NB4 (cell line): ENCODE results near the gene SNAP47.

Experiments
- DNase-seq: peaks from one replicate; pipeline ENCODE4 v3.0.0; 2010; ENCODE audit warnings: low read depth
- H3K4me3 ChIP-seq: one replicate; pipeline ENCODE4 v1.5.1; 2011; ENCODE audit warnings: mild to moderate bottlenecking, low read depth, low read length, moderate library complexity
- MYC ChIP-seq: IDR thresholded peaks from 2 replicates; pipeline ENCODE4 v1.6.1; 2011; ENCODE audit warnings: low read depth, low read length
- POLR2A ChIP-seq: IDR thresholded peaks from 2 replicates; pipeline ENCODE4 v1.6.1; 2011; ENCODE audit warnings: mild to moderate bottlenecking; ENCODE audit not compliant: insufficient read length; ENCODE audit errors: extremely low read depth
- TF ChIP-seq, protein P1 (sequence below): IDR thresholded peaks from one replicate; pipeline ENCODE4 v1.5.1; 2012; ENCODE audit warnings: low read depth, low read length
- TF ChIP-seq, protein P2 (sequence below): IDR thresholded peaks from 2 replicates; pipeline ENCODE4 v1.6.1; 2011; ENCODE audit warnings: low read depth, low read length

SNAP47 gene

DNA sequence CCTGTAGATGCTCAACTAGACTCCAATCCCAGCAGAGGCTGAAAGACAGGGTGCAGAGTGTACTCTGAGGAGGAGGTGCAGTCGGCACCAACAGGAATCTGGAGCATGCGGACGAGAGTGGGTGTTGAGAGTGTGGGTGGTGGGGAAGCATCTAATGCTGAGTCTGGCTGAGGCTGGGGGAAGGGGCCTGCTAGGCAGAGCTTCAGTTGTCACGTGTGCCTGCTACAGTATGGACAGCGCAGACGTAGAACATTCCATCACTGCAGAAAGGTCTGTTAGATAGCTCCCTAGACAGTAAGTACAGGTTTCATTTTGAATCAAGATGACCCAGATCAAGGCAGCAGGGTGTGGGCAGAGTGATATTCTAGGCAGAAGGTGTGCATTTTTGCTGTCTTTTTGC is 23.1 kb downstream of the SNAP47 start:
- H3K4me3 ChIP-seq = no peak overlapping the region
- TF ChIP-seq, protein P1, sequence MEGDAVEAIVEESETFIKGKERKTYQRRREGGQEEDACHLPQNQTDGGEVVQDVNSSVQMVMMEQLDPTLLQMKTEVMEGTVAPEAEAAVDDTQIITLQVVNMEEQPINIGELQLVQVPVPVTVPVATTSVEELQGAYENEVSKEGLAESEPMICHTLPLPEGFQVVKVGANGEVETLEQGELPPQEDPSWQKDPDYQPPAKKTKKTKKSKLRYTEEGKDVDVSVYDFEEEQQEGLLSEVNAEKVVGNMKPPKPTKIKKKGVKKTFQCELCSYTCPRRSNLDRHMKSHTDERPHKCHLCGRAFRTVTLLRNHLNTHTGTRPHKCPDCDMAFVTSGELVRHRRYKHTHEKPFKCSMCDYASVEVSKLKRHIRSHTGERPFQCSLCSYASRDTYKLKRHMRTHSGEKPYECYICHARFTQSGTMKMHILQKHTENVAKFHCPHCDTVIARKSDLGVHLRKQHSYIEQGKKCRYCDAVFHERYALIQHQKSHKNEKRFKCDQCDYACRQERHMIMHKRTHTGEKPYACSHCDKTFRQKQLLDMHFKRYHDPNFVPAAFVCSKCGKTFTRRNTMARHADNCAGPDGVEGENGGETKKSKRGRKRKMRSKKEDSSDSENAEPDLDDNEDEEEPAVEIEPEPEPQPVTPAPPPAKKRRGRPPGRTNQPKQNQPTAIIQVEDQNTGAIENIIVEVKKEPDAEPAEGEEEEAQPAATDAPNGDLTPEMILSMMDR = no peak
- TF ChIP-seq MYC = no peak
- no peak for TF ChIP-seq POLR2A
- TF ChIP-seq, protein P2, sequence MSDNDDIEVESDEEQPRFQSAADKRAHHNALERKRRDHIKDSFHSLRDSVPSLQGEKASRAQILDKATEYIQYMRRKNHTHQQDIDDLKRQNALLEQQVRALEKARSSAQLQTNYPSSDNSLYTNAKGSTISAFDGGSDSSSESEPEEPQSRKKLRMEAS = no peak
- no peak for DNase-seq

DNA sequence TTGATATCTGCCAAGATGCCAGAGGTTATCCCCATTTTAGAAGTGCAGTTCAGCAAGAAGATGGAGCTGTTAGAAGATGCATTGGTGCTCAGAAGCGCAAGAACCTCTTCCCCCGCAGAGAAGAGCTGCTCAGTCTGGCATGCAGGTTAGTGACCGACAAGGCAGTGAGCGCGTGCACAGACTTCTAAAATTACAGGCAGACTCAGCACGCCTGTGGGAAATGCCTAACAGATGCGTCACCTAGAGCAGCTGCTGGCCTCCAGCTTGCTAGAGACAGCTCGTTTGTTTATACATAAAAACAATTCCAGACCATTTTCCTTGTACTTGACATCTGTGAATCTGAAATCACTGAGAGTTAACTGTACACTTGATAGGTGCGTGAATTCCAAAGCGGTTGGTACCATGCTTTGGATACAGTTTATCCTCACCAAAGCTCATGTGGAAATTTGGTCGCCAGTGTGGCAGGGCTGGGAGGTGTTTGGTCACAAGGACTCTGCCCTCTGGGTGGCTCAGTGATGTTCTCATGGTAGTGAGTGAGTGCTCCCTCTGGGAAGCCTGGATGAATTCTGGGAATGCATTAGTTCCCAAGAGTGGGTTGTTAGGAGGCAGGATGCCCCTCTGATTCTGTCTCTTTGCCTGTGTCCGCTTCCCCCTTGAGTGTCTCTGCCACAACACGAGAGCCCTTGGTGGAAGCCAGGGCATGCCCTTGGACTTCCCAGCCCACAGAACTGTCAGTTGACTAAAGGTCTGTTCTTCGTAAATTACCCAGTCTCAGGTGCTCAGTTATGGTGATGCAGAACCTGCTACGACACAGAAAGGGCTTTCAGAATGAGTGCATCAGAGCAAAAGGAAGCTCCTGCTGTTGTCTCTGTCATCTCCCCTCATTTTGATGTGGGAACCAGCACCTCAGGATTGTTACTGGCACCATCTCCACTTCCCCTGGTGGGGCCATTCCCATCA is 24.4 kb downstream of the SNAP47 start:
- DNase-seq = no peak
- no peak overlapping the region for H3K4me3 ChIP-seq
- no peak for TF ChIP-seq POLR2A
- TF ChIP-seq, protein P1 = no peak
- TF ChIP-seq, protein P2 = no peak
- TF ChIP-seq MYC = no peak

DNA sequence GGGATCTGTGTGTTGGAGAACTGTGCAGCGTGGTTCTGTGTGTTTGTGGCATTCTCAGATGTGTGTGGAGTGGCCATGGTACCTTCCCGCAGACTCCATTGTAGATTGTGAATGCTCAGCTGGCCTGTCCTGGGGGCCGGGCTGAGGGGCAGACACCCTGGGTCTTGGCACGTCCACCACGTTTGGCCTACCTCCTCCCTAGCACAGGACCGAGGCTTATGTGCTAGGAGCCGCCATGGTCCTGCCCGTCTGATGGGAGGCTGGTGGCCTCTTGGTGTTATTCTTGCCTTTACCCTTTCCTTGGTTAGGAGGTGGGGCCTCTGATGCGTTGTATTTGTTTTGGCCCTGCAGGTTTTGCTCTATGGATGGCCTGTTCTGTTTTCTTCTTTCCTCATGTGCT is 25.1 kb downstream of the SNAP47 start:
- no peak for DNase-seq
- TF ChIP-seq, protein P1 = no peak
- TF ChIP-seq MYC = no peak
- TF ChIP-seq POLR2A = no peak
- TF ChIP-seq, protein P2 = no peak

DNA sequence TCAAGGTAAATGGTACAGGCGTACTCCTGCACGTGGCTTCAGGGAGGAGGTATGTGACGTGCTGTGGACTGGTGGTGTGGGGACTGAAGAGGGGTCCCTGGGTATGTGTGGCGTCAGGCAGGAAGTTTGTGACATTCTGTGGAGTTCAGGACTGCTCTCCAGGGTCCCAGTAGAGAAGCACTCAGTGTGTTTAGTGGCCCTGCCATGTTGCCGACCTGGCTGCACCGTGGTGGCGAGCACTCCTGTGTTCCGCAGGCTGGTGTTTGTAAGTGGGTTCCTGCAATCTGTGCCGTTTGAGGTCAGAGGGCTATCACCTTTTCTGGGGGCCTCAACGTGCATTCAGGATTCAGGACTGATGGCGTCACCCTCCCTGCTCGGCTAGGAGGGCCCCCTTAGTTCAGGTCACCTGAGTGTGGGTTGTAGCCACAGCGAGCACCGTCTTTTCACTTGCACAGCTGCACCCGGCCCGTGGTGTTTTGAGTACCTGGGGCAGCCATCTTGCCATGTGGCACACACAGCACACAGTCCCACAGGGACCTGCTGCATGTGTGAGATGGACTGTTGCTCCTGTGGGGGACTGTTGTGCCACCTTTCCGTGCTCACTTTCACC is 26.5 kb downstream of the SNAP47 start:
- TF ChIP-seq MYC = no peak
- TF ChIP-seq, protein P1 = no peak
- TF ChIP-seq, protein P2 = no peak
- no peak for TF ChIP-seq POLR2A
- H3K4me3 ChIP-seq = no peak overlapping the region
- DNase-seq = no peak

More for the DNA sequence above, 25.1 kb downstream of the SNAP47 start:
- H3K4me3 ChIP-seq = no peak overlapping the region

DNA sequence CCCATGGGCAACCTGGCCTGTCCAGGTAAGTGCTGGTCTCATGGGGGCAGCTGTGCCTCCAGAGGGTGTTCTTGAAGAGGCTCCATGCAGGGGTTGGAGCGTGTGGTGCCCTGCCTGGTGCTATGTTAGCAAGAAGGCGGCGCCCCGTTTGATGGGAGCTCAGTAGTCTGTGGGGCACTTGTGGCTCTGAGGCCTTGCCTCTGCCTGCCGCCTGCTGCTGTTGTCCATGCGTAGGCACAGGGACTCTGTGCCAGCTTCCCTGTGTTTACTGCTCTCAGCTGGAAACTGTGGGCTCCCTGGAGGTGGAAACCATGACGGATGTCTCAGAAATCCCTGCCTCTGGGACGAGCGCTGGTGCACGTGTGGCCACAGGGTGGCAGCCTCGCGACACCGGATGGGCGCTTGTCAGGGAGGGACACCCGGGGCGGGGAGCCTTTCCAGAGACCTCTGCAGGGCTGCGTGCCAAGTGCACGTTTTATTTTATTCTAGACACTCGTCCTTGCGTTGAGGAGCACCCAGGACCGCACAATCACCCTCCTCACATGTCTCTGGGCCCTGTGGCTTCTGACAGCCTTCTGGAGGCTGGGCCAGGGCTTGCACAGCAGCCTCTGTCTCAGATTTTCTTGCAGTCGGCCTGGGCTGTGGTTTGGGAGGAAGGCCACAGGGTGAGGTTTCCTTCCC is 27.1 kb downstream of the SNAP47 start:
- TF ChIP-seq, protein P2 = peak; percentile 88
- TF ChIP-seq, protein P1 = peak; percentile 86
- no peak for TF ChIP-seq MYC
- TF ChIP-seq POLR2A = no peak
- DNase-seq = peak; percentile 94
- H3K4me3 ChIP-seq = no peak overlapping the region
